ENCODE measurements around the gene PRRC2A.
A peak's percentile ranks its signal among the peaks of the same experiment; 100 is the strongest.

Gene PRRC2A

DNA sequence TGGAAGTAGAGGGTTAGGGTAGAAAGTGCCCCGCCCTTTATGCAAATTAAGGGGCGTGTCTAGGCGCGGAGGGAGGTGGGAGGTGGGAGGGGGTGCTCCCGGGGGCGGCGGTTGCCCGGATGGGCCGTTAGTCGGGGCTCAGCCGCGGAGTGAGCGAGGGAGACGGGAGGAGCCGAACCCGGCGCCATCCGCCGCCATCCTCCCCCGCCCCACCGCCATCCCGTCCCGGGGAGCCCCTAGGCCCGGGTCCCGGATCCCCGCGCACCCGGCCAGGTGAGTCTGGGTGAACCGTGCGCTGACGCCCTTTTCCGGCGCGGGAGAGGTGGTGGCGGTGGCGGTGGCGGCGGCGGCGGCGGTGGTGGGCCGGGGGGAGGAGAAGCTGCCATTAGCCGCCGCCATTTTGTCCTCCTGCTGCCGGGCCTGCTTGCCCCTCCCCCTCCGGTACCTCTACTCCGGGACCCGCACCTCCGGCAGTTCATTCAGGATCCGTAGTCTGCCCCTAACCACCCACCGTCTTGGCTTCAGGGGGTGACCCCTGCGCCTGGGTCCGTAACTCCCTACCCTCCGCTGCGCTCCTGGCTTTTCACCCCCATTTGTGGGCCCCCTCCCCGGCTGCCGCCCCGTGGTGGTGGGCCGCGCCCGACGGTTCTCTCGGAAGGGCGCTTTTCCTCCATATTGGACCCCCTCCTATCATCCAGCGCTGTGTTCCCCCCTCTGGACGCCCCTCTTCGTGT is at the start of gene PRRC2A:
Gene PRRC2A (plus strand): TSS at position 130 of the 734 bp plus-strand sequence. CDS start 2,075 bp downstream, outside the sequence.
- peak; percentile 92 to 93 for DNase-seq
- TF ChIP-seq GATA1 (IDR thresholded peaks at IDR 0.05; ENCODE audit: low read depth, low read length) (no peak), POLR2A (IDR thresholded peaks at IDR 0.05; ENCODE audit: low read length) (no peak)

DNA sequence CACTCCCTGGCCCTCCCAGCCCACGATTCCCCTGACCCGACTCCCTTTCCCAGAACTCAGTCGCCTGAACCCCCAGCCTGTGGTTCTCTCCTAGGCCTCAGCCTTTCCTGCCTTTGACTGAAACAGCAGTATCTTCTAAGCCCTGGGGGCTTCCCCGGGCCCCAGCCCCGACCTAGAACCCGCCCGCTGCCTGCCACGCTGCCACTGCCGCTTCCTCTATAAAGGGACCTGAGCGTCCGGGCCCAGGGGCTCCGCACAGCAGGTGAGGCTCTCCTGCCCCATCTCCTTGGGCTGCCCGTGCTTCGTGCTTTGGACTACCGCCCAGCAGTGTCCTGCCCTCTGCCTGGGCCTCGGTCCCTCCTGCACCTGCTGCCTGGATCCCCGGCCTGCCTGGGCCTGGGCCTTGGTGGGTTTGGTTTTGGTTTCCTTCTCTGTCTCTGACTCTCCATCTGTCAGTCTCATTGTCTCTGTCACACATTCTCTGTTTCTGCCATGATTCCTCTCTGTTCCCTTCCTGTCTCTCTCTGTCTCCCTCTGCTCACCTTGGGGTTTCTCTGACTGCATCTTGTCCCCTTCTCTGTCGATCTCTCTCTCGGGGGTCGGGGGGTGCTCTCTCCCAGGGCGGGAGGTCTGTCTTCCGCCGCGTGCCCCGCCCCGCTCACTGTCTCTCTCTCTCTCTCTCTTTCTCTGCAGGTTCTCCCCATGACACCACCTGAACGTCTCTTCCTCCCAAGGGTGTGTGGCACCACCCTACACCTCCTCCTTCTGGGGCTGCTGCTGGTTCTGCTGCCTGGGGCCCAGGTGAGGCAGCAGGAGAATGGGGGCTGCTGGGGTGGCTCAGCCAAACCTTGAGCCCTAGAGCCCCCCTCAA is 48.2 kb upstream of the PRRC2A start, which contains the start of gene LTA:
Gene LTA (plus strand): TSS at position 249 of the 871 bp plus-strand sequence. CDS start 454 bp downstream, at position 703.
- DNase-seq = no peak
- TF ChIP-seq POLR2A (IDR thresholded peaks at IDR 0.05; ENCODE audit: low read length) (no peak), GATA1 (IDR thresholded peaks at IDR 0.05; ENCODE audit: low read depth, low read length) (no peak)

DNA sequence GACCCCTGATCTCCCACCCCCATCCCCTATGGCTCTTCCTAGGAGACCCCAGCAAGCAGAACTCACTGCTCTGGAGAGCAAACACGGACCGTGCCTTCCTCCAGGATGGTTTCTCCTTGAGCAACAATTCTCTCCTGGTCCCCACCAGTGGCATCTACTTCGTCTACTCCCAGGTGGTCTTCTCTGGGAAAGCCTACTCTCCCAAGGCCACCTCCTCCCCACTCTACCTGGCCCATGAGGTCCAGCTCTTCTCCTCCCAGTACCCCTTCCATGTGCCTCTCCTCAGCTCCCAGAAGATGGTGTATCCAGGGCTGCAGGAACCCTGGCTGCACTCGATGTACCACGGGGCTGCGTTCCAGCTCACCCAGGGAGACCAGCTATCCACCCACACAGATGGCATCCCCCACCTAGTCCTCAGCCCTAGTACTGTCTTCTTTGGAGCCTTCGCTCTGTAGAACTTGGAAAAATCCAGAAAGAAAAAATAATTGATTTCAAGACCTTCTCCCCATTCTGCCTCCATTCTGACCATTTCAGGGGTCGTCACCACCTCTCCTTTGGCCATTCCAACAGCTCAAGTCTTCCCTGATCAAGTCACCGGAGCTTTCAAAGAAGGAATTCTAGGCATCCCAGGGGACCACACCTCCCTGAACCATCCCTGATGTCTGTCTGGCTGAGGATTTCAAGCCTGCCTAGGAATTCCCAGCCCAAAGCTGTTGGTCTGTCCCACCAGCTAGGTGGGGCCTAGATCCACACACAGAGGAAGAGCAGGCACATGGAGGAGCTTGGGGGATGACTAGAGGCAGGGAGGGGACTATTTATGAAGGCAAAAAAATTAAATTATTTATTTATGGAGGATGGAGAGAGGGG is 47.0 kb upstream of the PRRC2A start:
- TF ChIP-seq GATA1 (IDR thresholded peaks at IDR 0.05; ENCODE audit: low read depth, low read length) (no peak), POLR2A (IDR thresholded peaks at IDR 0.05; ENCODE audit: low read length) (no peak)
- DNase-seq = no peak

DNA sequence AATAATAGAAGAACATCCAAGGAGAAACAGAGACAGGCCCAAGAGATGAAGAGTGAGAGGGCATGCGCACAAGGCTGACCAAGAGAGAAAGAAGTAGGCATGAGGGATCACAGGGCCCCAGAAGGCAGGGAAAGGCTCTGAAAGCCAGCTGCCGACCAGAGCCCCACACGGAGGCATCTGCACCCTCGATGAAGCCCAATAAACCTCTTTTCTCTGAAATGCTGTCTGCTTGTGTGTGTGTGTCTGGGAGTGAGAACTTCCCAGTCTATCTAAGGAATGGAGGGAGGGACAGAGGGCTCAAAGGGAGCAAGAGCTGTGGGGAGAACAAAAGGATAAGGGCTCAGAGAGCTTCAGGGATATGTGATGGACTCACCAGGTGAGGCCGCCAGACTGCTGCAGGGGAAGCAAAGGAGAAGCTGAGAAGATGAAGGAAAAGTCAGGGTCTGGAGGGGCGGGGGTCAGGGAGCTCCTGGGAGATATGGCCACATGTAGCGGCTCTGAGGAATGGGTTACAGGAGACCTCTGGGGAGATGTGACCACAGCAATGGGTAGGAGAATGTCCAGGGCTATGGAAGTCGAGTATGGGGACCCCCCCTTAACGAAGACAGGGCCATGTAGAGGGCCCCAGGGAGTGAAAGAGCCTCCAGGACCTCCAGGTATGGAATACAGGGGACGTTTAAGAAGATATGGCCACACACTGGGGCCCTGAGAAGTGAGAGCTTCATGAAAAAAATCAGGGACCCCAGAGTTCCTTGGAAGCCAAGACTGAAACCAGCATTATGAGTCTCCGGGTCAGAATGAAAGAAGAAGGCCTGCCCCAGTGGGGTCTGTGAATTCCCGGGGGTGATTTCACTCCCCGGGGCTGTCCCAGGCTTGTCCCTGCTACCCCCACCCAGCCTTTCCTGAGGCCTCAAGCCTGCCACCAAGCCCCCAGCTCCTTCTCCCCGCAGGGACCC is 46.1 kb upstream of the PRRC2A start:
- DNase-seq = no peak
- TF ChIP-seq POLR2A (IDR thresholded peaks at IDR 0.05; ENCODE audit: low read length) = no peak
- TF ChIP-seq GATA1 (IDR thresholded peaks at IDR 0.05; ENCODE audit: low read depth, low read length) = no peak

DNA sequence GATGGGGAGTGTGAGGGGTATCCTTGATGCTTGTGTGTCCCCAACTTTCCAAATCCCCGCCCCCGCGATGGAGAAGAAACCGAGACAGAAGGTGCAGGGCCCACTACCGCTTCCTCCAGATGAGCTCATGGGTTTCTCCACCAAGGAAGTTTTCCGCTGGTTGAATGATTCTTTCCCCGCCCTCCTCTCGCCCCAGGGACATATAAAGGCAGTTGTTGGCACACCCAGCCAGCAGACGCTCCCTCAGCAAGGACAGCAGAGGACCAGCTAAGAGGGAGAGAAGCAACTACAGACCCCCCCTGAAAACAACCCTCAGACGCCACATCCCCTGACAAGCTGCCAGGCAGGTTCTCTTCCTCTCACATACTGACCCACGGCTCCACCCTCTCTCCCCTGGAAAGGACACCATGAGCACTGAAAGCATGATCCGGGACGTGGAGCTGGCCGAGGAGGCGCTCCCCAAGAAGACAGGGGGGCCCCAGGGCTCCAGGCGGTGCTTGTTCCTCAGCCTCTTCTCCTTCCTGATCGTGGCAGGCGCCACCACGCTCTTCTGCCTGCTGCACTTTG is 45.1 kb upstream of the PRRC2A start, which contains the start of gene TNF:
Gene TNF (plus strand): TSS at position 231 of the 567 bp plus-strand sequence. CDS start 177 bp downstream, at position 408.
- DNase-seq = no peak
- TF ChIP-seq GATA1 (IDR thresholded peaks at IDR 0.05; ENCODE audit: low read depth, low read length) (no peak), POLR2A (IDR thresholded peaks at IDR 0.05; ENCODE audit: low read length) (peak; percentile 40)

DNA sequence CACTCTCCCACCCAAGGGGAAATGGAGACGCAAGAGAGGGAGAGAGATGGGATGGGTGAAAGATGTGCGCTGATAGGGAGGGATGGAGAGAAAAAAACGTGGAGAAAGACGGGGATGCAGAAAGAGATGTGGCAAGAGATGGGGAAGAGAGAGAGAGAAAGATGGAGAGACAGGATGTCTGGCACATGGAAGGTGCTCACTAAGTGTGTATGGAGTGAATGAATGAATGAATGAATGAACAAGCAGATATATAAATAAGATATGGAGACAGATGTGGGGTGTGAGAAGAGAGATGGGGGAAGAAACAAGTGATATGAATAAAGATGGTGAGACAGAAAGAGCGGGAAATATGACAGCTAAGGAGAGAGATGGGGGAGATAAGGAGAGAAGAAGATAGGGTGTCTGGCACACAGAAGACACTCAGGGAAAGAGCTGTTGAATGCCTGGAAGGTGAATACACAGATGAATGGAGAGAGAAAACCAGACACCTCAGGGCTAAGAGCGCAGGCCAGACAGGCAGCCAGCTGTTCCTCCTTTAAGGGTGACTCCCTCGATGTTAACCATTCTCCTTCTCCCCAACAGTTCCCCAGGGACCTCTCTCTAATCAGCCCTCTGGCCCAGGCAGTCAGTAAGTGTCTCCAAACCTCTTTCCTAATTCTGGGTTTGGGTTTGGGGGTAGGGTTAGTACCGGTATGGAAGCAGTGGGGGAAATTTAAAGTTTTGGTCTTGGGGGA is 44.4 kb upstream of the PRRC2A start:
- TF ChIP-seq GATA1 (IDR thresholded peaks at IDR 0.05; ENCODE audit: low read depth, low read length) (no peak), POLR2A (IDR thresholded peaks at IDR 0.05; ENCODE audit: low read length) (no peak)

DNA sequence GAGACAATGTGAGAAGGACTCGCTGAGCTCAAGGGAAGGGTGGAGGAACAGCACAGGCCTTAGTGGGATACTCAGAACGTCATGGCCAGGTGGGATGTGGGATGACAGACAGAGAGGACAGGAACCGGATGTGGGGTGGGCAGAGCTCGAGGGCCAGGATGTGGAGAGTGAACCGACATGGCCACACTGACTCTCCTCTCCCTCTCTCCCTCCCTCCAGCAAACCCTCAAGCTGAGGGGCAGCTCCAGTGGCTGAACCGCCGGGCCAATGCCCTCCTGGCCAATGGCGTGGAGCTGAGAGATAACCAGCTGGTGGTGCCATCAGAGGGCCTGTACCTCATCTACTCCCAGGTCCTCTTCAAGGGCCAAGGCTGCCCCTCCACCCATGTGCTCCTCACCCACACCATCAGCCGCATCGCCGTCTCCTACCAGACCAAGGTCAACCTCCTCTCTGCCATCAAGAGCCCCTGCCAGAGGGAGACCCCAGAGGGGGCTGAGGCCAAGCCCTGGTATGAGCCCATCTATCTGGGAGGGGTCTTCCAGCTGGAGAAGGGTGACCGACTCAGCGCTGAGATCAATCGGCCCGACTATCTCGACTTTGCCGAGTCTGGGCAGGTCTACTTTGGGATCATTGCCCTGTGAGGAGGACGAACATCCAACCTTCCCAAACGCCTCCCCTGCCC is 43.5 kb upstream of the PRRC2A start:
- TF ChIP-seq POLR2A (IDR thresholded peaks at IDR 0.05; ENCODE audit: low read length) = no peak
- TF ChIP-seq GATA1 (IDR thresholded peaks at IDR 0.05; ENCODE audit: low read depth, low read length) = no peak
- no peak for DNase-seq

More for the DNA sequence above, 44.4 kb upstream of the PRRC2A start:
- DNase-seq = no peak

DNA sequence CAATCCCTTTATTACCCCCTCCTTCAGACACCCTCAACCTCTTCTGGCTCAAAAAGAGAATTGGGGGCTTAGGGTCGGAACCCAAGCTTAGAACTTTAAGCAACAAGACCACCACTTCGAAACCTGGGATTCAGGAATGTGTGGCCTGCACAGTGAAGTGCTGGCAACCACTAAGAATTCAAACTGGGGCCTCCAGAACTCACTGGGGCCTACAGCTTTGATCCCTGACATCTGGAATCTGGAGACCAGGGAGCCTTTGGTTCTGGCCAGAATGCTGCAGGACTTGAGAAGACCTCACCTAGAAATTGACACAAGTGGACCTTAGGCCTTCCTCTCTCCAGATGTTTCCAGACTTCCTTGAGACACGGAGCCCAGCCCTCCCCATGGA is 42.9 kb upstream of the PRRC2A start:
- TF ChIP-seq GATA1 (IDR thresholded peaks at IDR 0.05; ENCODE audit: low read depth, low read length) (no peak), POLR2A (IDR thresholded peaks at IDR 0.05; ENCODE audit: low read length) (no peak)
- DNase-seq = no peak

DNA sequence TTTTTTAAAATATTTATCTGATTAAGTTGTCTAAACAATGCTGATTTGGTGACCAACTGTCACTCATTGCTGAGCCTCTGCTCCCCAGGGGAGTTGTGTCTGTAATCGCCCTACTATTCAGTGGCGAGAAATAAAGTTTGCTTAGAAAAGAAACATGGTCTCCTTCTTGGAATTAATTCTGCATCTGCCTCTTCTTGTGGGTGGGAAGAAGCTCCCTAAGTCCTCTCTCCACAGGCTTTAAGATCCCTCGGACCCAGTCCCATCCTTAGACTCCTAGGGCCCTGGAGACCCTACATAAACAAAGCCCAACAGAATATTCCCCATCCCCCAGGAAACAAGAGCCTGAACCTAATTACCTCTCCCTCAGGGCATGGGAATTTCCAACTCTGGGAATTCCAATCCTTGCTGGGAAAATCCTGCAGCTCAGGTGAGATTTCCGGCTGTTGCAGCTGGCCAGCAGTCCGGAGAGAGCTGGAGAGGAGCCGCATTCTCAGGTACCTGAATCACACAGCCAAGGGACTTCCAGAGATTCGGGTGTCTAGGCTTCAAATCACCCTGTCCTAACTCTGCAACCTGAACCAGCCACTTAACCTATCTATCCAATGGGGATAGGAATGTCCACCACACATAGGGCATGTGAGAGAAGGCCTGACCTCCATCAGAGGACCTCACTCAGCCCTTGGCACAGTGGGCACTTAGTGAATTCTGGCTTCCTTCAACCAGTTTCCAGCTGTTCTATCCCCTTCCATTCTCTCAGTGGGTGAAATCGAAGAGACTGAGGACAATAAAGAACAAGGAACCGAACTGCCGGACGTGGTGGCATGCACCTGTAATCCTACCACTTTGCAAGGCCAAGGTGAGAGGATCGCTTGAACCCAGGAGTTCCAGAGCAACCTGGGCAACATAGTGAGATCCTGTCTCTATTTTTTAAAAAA is 42.1 kb upstream of the PRRC2A start:
- TF ChIP-seq POLR2A (IDR thresholded peaks at IDR 0.05; ENCODE audit: low read length) = no peak
- TF ChIP-seq GATA1 (IDR thresholded peaks at IDR 0.05; ENCODE audit: low read depth, low read length) = no peak
- DNase-seq = no peak

DNA sequence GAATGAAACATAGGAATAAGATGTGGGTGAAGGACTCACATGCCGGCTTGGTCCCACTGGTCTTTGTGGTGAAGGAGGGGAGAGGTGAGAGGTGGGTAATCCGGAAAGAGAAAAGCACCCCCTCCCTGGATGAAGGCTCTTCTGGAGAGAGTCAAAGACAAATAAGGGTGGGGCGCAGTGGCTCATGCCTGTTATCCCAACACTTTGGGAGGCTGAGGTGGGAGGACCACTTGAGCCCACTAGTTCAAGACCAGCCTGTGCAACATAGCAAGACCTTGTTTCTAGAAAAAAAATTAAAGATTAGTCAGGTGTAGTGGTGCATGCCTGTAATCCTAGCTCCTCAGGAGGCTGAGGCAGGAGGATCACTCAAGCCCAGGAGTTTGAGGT is 41.4 kb upstream of the PRRC2A start:
- no peak for DNase-seq
- TF ChIP-seq POLR2A (IDR thresholded peaks at IDR 0.05; ENCODE audit: low read length) (no peak), GATA1 (IDR thresholded peaks at IDR 0.05; ENCODE audit: low read depth, low read length) (no peak)
